HG03139 (cell line): ENCODE measurements around the gene SMAD7.

Experiments
- ATAC-seq: cut with Tn5 transposase; IDR thresholded peaks from one replicate; pipeline ENCODE4 v1.9.1; 2021; ENCODE audit not compliant: unreplicated experiment

The SMAD7 gene

GRCh38 chr18:48961547-48961946 is 10.8 kb upstream of the SMAD7 start:
- ATAC-seq: no peak

- no peak for ATAC-seq
Observed at GRCh38 chr18:48959921-48960920, 9.5 kb upstream of the SMAD7 start.

GRCh38 chr18:48959551-48959920 is 8.8 kb upstream of the SMAD7 start:
- no peak for ATAC-seq

- ATAC-seq: no peak
Observed at GRCh38 chr18:48958951-48959350, 8.2 kb upstream of the SMAD7 start.

- no peak for ATAC-seq
Observed at GRCh38 chr18:48957616-48958015, 6.9 kb upstream of the SMAD7 start.

GRCh38 chr18:48957136-48957535 is 6.4 kb upstream of the SMAD7 start:
- no peak for ATAC-seq

- no peak for ATAC-seq
Observed at GRCh38 chr18:48956356-48956755, 5.6 kb upstream of the SMAD7 start.

- no peak for ATAC-seq
Observed at GRCh38 chr18:48955830-48956261, 5.1 kb upstream of the SMAD7 start.

GRCh38 chr18:48954886-48955819 is 4.4 kb upstream of the SMAD7 start:
- no peak for ATAC-seq

- no peak for ATAC-seq
Observed at GRCh38 chr18:48953104-48953706, 2.4 kb upstream of the SMAD7 start.

GRCh38 chr18:48952287-48953103 is 1.7 kb upstream of the SMAD7 start:
- ATAC-seq: peak; percentile 24

GRCh38 chr18:48951448-48952286 is 902 bp upstream of the SMAD7 start:
- peak; percentile 33 for ATAC-seq

GRCh38 chr18:48949606-48950535 is 894 bp downstream of the SMAD7 start:
- ATAC-seq: no peak

- no peak for ATAC-seq
Observed at GRCh38 chr18:48949050-48949605, 1.6 kb downstream of the SMAD7 start.

- ATAC-seq: no peak
Observed at GRCh38 chr18:48948112-48949049, 2.4 kb downstream of the SMAD7 start.

- ATAC-seq: no peak
Observed at GRCh38 chr18:48947560-48947959, 3.2 kb downstream of the SMAD7 start.

GRCh38 chr18:48947092-48947491 is 3.7 kb downstream of the SMAD7 start:
- ATAC-seq: no peak
